ENCODE measurements around the gene MYL12A. TPM values are rescaled to one million over a fixed set of nuclear protein-coding genes. Genes with fewer than 3 reads are reported as not detected.

MYL12A gene
- total and polyA plus RNA-seq, 2 of the 8 experiments (the other 6 are each of a cell fraction or from before 2014, with no cell fraction given), result 188 to 247 TPM

- TF ChIP-seq TAF1 (IDR thresholded peaks at IDR 0.05; ENCODE audit: low read depth, low read length) (no peak), ATF3 (IDR thresholded peaks at IDR 0.05; ENCODE audit: insufficient read depth, low read depth, low read length) (no peak), CBX8 (IDR thresholded peaks at IDR 0.05; ENCODE audit: borderline replicate concordance, low read depth, low read length) (no peak), GABPA (IDR thresholded peaks at IDR 0.05; ENCODE audit: borderline replicate concordance, insufficient read depth, low read length) (no peak)
Measured at GRCh38 chr18:3233433-3234168, 14.0 kb upstream of the MYL12A start (continued).
